ENCODE data around the gene PHIP.
"Not testable (repeated sequence)": the region's sequence is repeated elsewhere in the genome, so short reads cannot be mapped to it uniquely, and the experiment has no call there.

The PHIP gene

GRCh38 chr6:78936515-78936914, 141.5 kb downstream of the PHIP start:
- no peak for DNase-seq (ENCODE audit: low read depth)
- no peak overlapping the region for H3K4me3 ChIP-seq (ENCODE audit: low read length)
- no peak for TF ChIP-seq CTCF (IDR thresholded peaks at IDR 0.05; ENCODE audit: insufficient read depth, low read depth, low read length, missing control alignments)

GRCh38 chr6:78935553-78935952, 142.5 kb downstream of the PHIP start:
- TF ChIP-seq CTCF (IDR thresholded peaks at IDR 0.05; ENCODE audit: insufficient read depth, low read depth, low read length, missing control alignments), result no peak
- DNase-seq (ENCODE audit: low read depth), result no peak

GRCh38 chr6:78925317-78925716, 152.7 kb downstream of the PHIP start:
- no peak overlapping the region for H3K4me3 ChIP-seq (ENCODE audit: low read length)
- TF ChIP-seq CTCF (IDR thresholded peaks at IDR 0.05; ENCODE audit: insufficient read depth, low read depth, low read length, missing control alignments), result no peak
- no peak for DNase-seq (ENCODE audit: low read depth)

More at GRCh38 chr6:78935553-78935952, 142.5 kb downstream of the PHIP start:
- H3K4me3 ChIP-seq (ENCODE audit: low read length), result no peak overlapping the region

- H3K4me3 ChIP-seq (ENCODE audit: low read length); DNase-seq (ENCODE audit: low read depth): not testable (repeated sequence)
Observed at GRCh38 chr6:78921168-78921567, 156.9 kb downstream of the PHIP start.

GRCh38 chr6:78917788-78918187, 160.3 kb downstream of the PHIP start:
- TF ChIP-seq CTCF (IDR thresholded peaks at IDR 0.05; ENCODE audit: insufficient read depth, low read depth, low read length, missing control alignments), result no peak
- H3K4me3 ChIP-seq (ENCODE audit: low read length), result no peak overlapping the region
- no peak for DNase-seq (ENCODE audit: low read depth)

- H3K4me3 ChIP-seq (ENCODE audit: low read length), result no peak overlapping the region
- no peak for TF ChIP-seq CTCF (IDR thresholded peaks at IDR 0.05; ENCODE audit: insufficient read depth, low read depth, low read length, missing control alignments)
- DNase-seq (ENCODE audit: low read depth), result peak; percentile 95
Observed at GRCh38 chr6:78916411-78916810, 161.6 kb downstream of the PHIP start.

GRCh38 chr6:78911218-78911940, 166.7 kb downstream of the PHIP start:
- no peak for TF ChIP-seq CTCF (IDR thresholded peaks at IDR 0.05; ENCODE audit: insufficient read depth, low read depth, low read length, missing control alignments)

More at GRCh38 chr6:78911218-78911940, 166.7 kb downstream of the PHIP start:
- DNase-seq (ENCODE audit: low read depth), result peak; percentile 26
- peak overlapping the region; percentile 46 for H3K4me3 ChIP-seq (ENCODE audit: low read length)
